ENCODE results near the gene RNFT2. TPM values are rescaled to one million over a fixed set of nuclear protein-coding genes. Genes with fewer than 3 reads are reported as not detected.
A peak's percentile ranks its signal among the peaks of the same experiment; 100 is the strongest.
"Not testable (repeated sequence)": the region's sequence is repeated elsewhere in the genome, so short reads cannot be mapped to it uniquely, and the experiment has no call there.

The RNFT2 gene
- total RNA-seq, 1 donor from 2014 or later: 2.6 TPM

- Histone ChIP-seq H3K36me3 (no peaks in the 10 kb centered on the region), H3K9me3 (no peaks in the 10 kb centered on the region), H3K4me3 (no peak overlapping the region), H3K4me1 (no peaks in the 10 kb centered on the region), H3K27ac (no peak overlapping the region), H3K27me3 (no peaks in the 10 kb centered on the region)
- DNase-seq: peak; percentile 3
- intact Hi-C loops (cut with DNase I): no loop called here
- ATAC-seq: no peak
- TF ChIP-seq CTCF (IDR thresholded peaks at IDR 0.05): no peak
These were observed 42.8 kb downstream of the RNFT2 start for GRCh38 chr12:116780942-116781341.

- no peak for TF ChIP-seq CTCF (IDR thresholded peaks at IDR 0.05)
- no peaks in the 10 kb centered on the region for H3K4me1 ChIP-seq
- ATAC-seq (peak; percentile 90), DNase-seq (peak; percentile 70)
- no peaks in the 10 kb centered on the region for H3K27me3 ChIP-seq
- H3K9me3 ChIP-seq: no peaks in the 10 kb centered on the region
- no peaks in the 10 kb centered on the region for H3K36me3 ChIP-seq
- intact Hi-C loops (cut with DNase I): no loop called here
- H3K27ac ChIP-seq: no peak overlapping the region
- H3K4me3 ChIP-seq: no peak overlapping the region
These were observed 45.6 kb downstream of the RNFT2 start for GRCh38 chr12:116783525-116784237.

- intact Hi-C loops (cut with DNase I): no loop called here
- H3K4me1 ChIP-seq: no peaks in the 10 kb centered on the region
- no peak for TF ChIP-seq CTCF (IDR thresholded peaks at IDR 0.05)
- ATAC-seq (no peak), DNase-seq (no peak)
- H3K36me3 ChIP-seq: no peaks in the 10 kb centered on the region
- no peak overlapping the region for H3K4me3 ChIP-seq
- H3K27me3 ChIP-seq: no peaks in the 10 kb centered on the region
- no peak overlapping the region for H3K27ac ChIP-seq
- no peaks in the 10 kb centered on the region for H3K9me3 ChIP-seq
These were observed 46.1 kb downstream of the RNFT2 start for GRCh38 chr12:116784238-116784612.

GRCh38 chr12:116789562-116789961 lies 51.4 kb downstream of the RNFT2 start:
- intact Hi-C loops (cut with DNase I); H3K27ac ChIP-seq; H3K4me1 ChIP-seq; H3K9me3 ChIP-seq; H3K4me3 ChIP-seq; ATAC-seq; H3K36me3 ChIP-seq; DNase-seq; H3K27me3 ChIP-seq: not testable (repeated sequence)

- Histone ChIP-seq H3K9me3 (no peaks in the 10 kb centered on the region), H3K27me3 (no peaks in the 10 kb centered on the region), H3K4me3 (no peak overlapping the region), H3K4me1 (no peaks in the 10 kb centered on the region), H3K27ac (no peak overlapping the region), H3K36me3 (no peaks in the 10 kb centered on the region)
- ATAC-seq (no peak), DNase-seq (no peak)
- intact Hi-C loops (cut with DNase I): no loop called here
- no peak for TF ChIP-seq CTCF (IDR thresholded peaks at IDR 0.05)
These were observed 52.0 kb downstream of the RNFT2 start for GRCh38 chr12:116790066-116790465.

- Histone ChIP-seq H3K9me3 (no peaks in the 10 kb centered on the region), H3K27me3 (no peaks in the 10 kb centered on the region), H3K4me1 (no peaks in the 10 kb centered on the region), H3K4me3 (no peak overlapping the region), H3K27ac (no peak overlapping the region), H3K36me3 (no peaks in the 10 kb centered on the region)
- no peak for TF ChIP-seq CTCF (IDR thresholded peaks at IDR 0.05)
- DNase-seq: no peak
- ATAC-seq: no peak
- intact Hi-C loops (cut with DNase I): no loop called here
These were observed 54.3 kb downstream of the RNFT2 start for GRCh38 chr12:116792403-116792802.

Data from upper lobe of right lung (tissue), 1 donor.